ENCODE data around the gene LMNTD2.
"Not testable (repeated sequence)": the region's sequence is repeated elsewhere in the genome, so short reads cannot be mapped to it uniquely, and the experiment has no call there.

Gene LMNTD2

GRCh38 chr11:586376-587316 is 26.1 kb upstream of the LMNTD2 start:
- no peak for DNase-seq

- DNase-seq: no peak
These were observed 23.7 kb upstream of the LMNTD2 start for GRCh38 chr11:584287-584686.

DNA sequence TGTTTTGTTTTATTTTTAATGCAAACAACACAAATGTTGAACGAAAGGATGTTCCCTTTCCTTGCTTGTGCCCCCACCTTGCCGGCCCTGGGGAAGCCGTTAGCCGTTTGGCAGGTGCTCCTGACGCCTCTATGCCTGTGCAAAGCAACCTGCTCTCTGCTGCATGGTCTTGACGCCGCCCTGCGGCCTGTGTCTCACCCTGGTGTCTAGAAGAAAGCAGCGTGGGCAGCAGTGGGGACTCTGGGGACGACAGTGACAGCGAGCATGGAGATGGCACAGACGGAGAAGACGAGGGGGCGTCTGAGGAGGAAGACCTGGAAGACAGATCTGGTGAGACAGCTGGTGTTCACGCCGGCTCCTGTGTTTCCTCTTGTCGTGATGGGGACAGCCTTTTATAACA is 21.2 kb upstream of the LMNTD2 start:
- DNase-seq: no peak

DNA sequence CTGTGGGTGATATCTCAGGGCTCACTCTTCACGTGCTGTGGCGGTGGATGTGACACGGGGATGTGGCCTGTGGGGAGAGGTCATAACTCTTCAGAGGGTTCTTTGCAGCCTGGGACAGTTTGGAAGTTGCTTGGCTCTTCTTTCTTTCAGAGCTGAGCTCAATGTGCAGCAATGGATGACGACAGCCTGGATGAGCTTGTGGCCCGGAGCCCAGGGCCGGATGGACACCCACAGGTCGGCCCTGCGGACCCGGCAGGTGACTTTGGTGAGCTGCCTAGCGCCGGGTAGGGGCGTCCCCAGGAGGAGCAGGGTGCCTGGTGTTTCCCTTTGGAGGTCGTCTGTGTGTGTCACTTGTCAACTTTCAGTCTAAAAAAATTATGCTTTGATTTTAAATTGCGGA is 20.8 kb upstream of the LMNTD2 start:
- no peak for DNase-seq

DNA sequence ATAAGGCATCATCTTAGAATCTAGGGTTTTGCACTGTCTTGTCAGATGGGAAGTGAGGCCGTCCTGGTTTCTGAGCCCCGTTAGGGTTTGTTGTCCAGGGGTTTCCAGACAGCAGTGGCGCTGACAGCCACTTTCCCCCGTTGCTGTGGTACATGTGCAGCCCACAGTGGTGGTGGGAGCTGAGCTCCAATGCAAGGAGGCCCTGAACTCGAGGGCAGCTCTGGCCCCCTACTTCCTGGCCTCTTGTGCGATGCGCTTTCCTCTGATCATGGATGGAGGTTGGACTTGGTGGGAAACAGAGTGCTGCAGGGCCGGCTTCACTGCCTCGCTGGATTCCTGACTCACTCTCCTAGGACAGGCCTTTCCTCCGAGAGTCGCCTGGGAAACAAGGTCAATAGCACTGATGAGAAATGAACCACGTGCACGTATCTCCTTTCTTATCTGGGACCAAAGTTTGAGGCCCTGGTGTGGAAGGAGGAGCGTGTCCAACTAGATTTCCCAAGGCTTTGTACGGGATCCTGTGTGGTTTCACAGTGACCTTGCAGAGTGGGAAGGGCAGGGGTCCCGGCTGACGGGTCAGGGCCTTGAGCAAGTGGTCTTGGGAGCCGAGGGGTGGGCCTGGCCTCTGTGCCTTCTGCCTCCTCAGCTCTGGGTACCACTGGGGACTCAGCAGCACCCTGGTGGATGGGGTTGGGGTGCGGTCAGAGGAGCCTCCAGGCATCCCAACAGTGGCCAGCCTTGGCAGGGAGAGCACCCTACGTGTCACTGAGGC is 19.5 kb upstream of the LMNTD2 start:
- no peak for DNase-seq

GRCh38 chr11:578276-579035 is 17.9 kb upstream of the LMNTD2 start:
- no peak for DNase-seq

- no peak for DNase-seq
These were observed 17.0 kb upstream of the LMNTD2 start for GRCh38 chr11:577611-577894.

- DNase-seq: no peak
These were observed 16.5 kb upstream of the LMNTD2 start for GRCh38 chr11:576811-577610.

GRCh38 chr11:575996-576768 is 15.6 kb upstream of the LMNTD2 start, which contains the start of gene PHRF1:
TSS of gene PHRF1 (plus strand) at chr11:576470. CDS start at chr11:581513, 5,043 bp downstream.
- DNase-seq: peak; percentile 89

DNA sequence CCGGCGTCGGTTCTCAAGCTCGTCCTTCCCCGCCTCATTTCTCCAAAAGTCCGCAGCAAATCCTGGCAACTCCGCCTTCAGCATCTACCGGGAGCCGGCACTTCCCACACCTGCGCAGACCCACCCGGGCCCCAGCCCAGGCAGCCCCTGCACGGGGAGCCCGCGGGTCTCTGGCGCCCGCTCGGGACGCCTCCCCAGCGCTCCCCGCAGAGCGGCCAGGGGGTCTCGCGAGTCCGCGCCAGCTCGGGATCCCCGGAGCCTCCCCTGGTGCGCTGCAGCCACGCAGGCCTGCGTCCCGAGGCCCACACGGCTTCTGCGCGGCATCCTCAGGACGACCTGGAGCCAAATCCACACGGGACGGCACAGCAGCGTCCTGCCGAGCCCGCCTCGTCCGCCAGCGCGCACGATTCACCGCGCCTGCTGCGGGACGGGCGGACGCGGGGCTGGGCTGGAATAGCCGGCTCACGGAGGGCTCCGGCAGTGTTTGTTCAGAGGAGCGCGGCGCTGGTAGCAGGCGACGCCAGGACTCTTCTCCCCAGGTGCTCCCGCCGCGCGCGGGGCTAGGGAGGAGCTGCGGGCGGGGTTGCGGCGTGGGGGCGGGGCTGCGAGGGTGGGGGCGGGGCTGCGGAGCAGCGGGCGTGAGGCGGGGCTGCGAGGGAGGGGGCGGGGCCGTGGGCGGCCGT is 14.9 kb upstream of the LMNTD2 start:
- DNase-seq: peak; percentile 55

DNA sequence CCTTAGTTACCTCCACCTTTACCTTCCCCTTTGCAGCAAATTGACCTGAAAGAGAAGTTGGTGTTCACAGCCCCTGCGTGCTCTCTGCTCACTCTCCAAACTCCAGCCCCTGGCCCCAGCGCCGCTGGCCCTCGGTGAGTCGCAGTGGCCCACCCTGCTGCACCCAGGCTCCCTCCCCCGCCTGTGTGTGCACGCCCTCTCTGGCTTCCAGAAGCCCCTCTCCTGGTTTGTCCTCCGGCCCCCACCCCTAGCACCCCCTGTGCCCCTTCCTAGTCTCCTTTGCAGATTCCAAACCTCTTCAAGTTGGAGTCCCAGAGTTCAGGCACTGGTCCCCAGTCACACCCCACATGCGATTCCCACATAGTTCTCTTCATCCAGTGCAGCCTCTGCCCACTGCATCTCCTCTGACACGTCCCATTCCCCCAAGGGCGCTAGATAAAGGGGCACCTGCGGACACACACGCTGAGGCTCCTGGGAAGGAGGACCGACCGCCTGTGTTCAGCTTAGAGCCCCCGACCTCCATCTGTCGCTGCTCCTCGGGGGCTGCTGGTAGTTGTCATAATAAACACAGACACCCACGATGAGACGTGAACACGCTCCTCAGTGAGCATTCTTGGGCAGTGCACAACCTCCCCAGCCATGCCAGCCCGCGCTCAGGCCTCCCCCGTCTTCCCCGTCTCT is 14.2 kb upstream of the LMNTD2 start:
- DNase-seq: no peak

- DNase-seq: not testable (repeated sequence)
These were observed 13.6 kb upstream of the LMNTD2 start for GRCh38 chr11:574031-574570.

- no peak for DNase-seq
These were observed 12.7 kb upstream of the LMNTD2 start for GRCh38 chr11:573146-573759.

GRCh38 chr11:571802-572185 is 11.3 kb upstream of the LMNTD2 start:
- no peak for DNase-seq

DNA sequence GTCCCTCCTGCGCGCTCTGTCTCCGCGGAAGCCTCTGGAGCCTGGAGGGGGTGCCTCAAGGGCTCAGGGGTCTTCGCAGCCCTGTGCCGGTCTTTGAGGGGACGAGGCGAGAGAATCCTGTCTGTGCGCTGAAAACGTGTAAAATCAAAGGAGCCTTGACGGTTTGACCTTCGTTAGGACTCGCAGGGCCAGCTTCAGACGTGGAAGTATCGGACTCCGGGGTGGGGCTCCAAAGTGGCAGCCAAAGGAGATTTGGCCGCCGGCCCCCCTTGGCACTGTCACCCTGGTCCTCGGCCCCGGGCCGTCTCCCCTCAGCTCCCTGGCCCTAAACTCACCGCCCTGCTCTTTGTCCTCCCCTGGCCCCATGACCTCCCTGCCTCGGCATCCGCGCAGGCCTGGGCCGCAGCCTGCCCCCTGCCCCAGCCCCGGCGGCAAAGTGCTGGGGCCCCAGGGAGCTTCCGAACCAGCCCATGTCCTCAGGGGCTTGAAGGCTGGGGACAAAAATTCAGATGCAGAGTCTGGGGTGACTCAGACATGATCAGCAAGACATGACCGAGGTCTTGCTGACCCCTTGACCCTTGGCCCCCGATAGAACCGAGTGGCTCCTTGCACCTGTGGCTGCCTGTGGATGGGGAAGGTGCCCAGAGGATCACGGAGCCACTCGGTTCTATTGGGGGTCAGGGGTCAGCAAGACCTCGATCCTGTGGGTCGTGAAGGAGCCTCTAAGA is 8.8 kb upstream of the LMNTD2 start:
- DNase-seq: no peak

GRCh38 chr11:568306-569157 is 8.0 kb upstream of the LMNTD2 start:
- peak; percentile 92 for DNase-seq

DNA sequence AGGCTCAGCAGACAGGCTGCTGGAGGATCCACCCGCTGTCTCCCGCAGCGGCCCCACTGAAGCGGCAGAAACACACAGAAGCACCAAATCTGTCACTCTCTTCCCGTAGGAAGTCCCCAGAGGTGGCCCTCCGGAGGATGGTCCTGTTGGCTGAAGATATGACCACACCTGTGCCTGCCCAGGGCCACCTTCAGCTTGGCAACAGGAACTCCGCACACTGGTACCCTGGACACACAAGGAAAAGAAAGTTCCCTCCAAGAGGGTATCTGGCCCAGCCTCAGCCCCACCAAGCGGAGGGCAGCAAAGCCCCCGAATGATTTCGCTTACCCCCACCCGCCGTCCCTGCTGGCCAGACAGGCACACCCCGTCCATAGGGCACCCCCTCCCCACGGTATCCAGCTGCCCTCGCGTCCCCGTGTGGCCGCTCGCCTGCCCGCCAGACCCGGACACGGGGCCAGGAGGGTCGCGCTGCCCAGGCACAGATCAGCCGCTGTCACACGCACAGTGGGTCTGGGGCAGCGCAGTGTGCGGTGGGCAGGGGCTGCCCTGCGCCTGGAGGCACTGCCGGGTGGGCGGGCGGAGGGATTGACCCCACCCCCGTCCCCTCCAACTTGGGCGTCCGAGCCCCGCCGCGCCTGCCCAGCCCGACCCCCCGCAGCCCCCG is 7.2 kb upstream of the LMNTD2 start:
- no peak for DNase-seq

Data from DMS153 (cell line).